DOHH2 (cell line): ENCODE measurements around the gene HCN2.

ENCODE experiments used
- H3F3A ChIP-seq: fragments of 200-600 bp; sonication (generic), shearing (Covaris generic); 2 replicates; pipeline ENCODE4 v1.6.0; 2016; ENCODE audit warnings: antibody characterized with exemption, mild to moderate bottlenecking; ENCODE audit not compliant: control insufficient read depth, insufficient read depth
- H3K27ac ChIP-seq: fragments of 200-600 bp; sonication (generic); 2 replicates; pipeline ENCODE4 v1.5.1; 2014; ENCODE audit warnings: low read depth, mild to moderate bottlenecking, low read length, moderate library complexity
- H3K27me3 ChIP-seq: fragments of 200-600 bp; sonication (generic); 2 replicates; pipeline ENCODE4 v1.6.1; 2014; ENCODE audit warnings: mild to moderate bottlenecking, low read length, mixed read lengths; ENCODE audit not compliant: control insufficient read depth
- H3K36me3 ChIP-seq: fragments of 200-600 bp; sonication (generic); 2 replicates; pipeline ENCODE4 v1.6.1; 2014; ENCODE audit warnings: mild to moderate bottlenecking, low read length, moderate library complexity, mixed read lengths; ENCODE audit not compliant: control insufficient read depth
- H3K4me1 ChIP-seq: fragments of 200-600 bp; sonication (generic); 2 replicates; pipeline ENCODE4 v1.6.1; 2014; ENCODE audit warnings: mild to moderate bottlenecking, low read length, mixed read lengths; ENCODE audit not compliant: control insufficient read depth
- H3K4me2 ChIP-seq: fragments of 200-600 bp; sonication (generic); 2 replicates; pipeline ENCODE4 v1.6.0; 2014; ENCODE audit warnings: mild to moderate bottlenecking, low read length, moderate library complexity
- H3K4me3 ChIP-seq: fragments of 200-600 bp; sonication (generic); 2 replicates; pipeline ENCODE4 v1.5.1; 2014; ENCODE audit warnings: mild to moderate bottlenecking, low read length, mixed read lengths
- H3K79me2 ChIP-seq: fragments of 200-600 bp; sonication (generic); 2 replicates; pipeline ENCODE4 v1.6.1; 2014; ENCODE audit warnings: mild to moderate bottlenecking, low read length, mixed read lengths; ENCODE audit not compliant: control insufficient read depth
- H3K9me2 ChIP-seq: fragments of 200-600 bp; sonication (generic); replicated peaks from 2 replicates; pipeline ENCODE4 v1.6.1; 2014; ENCODE audit warnings: mild to moderate bottlenecking, low read length, mixed read lengths; ENCODE audit not compliant: control insufficient read depth
- H3K9me3 ChIP-seq: fragments of 200-600 bp; sonication (generic); 2 replicates; pipeline ENCODE4 v1.6.1; 2014; ENCODE audit warnings: antibody characterized with exemption, low read length, mixed read lengths; ENCODE audit not compliant: control insufficient read depth, insufficient read depth
- H4K20me1 ChIP-seq: fragments of 200-600 bp; sonication (generic); 2 replicates; pipeline ENCODE4 v1.6.0; 2014; ENCODE audit warnings: low read depth, mild to moderate bottlenecking, antibody characterized with exemption, low read length, moderate library complexity; ENCODE audit not compliant: control insufficient read depth, insufficient read depth
- CTCF ChIP-seq: fragments of 200-600 bp; sonication (generic); IDR thresholded peaks from one replicate; pipeline ENCODE4 v1.5.1; 2014; ENCODE audit warnings: antibody characterized with exemption, mild to moderate bottlenecking, low read depth, low read length; ENCODE audit not compliant: poor library complexity, severe bottlenecking
- EZH2phosphoT487 ChIP-seq: fragments of 200-600 bp; sonication (generic); IDR thresholded peaks from 2 replicates; pipeline ENCODE4 v1.6.1; 2017; ENCODE audit warnings: borderline replicate concordance, mild to moderate bottlenecking, antibody characterized with exemption, low read length, moderate library complexity, mixed read lengths

The HCN2 gene

GRCh38 chr19:664913-665443, 75.3 kb downstream of the HCN2 start:
- Histone ChIP-seq H3K4me1 (peaks cover 32% of the 10 kb centered on the region), H3K4me3 (no peak overlapping the region), H3K9me3 (no peaks in the 10 kb centered on the region), H3K79me2 (peaks cover 34% of the 10 kb centered on the region), H3K27me3 (no peaks in the 10 kb centered on the region), H3K27ac (no peak overlapping the region), H3K36me3 (peaks cover 26% of the 10 kb centered on the region), H3K4me2 (peak overlapping the region; percentile 31; the same call in 1 of the 2 replicates), H4K20me1 (peaks cover 10% of the 10 kb centered on the region), H3K9me2 (no peaks in the 10 kb centered on the region), H3F3A (no peaks in the 10 kb centered on the region)
- TF ChIP-seq CTCF: peak; percentile 82
- no peak for TF ChIP-seq EZH2phosphoT487
